Neuronal stem cell (in vitro differentiated cells): ENCODE results near the gene THEM4. TPM values are rescaled to one million over a fixed set of nuclear protein-coding genes. Genes with fewer than 3 reads are reported as not detected.

ENCODE experiments used
- small RNA-seq: library from polyadenylated mRNA; stranded (forward); fragments of <200 nt; extraction: miRNeasy Mini kit (QIAGEN cat#:217004); gene quantifications from one replicate; pipeline ENCODE3, GENCODE V24; 2013; ENCODE audit not compliant: insufficient read depth

Gene THEM4

Small RNA genes lying within 50 kb of the gene (small RNA-seq; reads per million reads assigned to genes)
- gene RF00019: not detected
